GM18858 (cell line): ENCODE results near the gene C5orf22.
A peak's percentile ranks its signal among the peaks of the same experiment; 100 is the strongest.
"Not testable (repeated sequence)": the region's sequence is repeated elsewhere in the genome, so short reads cannot be mapped to it uniquely, and the experiment has no call there.

Experiments used
- ATAC-seq: cut with Tn5 transposase; IDR thresholded peaks from one replicate; pipeline ENCODE4 v1.9.1; 2021; ENCODE audit not compliant: unreplicated experiment

Gene C5orf22

GRCh38 chr5:31553863-31554262 lies 21.8 kb downstream of the C5orf22 start:
- ATAC-seq, result no peak

DNA sequence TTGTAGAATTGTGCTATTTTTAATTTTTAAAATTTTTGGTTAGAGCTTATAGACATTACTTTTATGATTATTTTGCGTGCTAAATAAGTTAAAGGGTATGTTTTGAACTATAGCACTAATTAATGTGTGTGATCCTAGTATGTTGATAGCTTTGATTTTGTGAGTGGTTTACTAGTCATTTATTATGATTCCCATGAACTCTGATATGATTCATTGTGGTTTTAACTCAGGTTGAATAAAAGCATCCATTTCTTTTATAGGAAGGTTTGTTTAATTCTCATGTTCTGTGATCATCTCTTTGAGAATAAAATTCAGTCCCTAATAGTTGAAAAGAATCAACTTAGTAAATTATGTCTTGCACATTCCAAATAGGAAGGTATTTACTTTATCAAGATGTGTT lies 22.5 kb downstream of the C5orf22 start:
- no peak for ATAC-seq

GRCh38 chr5:31556461-31556860 lies 24.4 kb downstream of the C5orf22 start:
- ATAC-seq, result no peak

DNA sequence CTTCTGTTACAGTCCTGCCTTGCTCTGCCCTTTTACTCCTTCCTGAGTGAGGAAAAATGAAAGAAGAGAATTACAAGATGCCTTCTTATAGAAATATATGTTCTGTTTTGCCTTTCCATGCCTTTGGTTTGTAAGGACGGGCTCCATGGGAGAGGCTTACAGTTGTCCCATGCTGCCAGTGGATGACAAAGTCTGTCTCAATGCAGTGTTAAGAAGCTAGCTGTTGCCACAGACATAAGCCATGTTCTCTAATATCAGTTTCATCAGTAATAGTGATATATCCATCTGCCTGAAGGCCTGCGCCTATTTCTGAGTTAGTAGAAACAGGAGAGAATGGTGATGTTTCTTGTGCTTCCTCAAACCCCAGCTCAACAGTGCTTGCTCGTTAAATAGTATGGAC lies 27.8 kb downstream of the C5orf22 start:
- ATAC-seq, result no peak

DNA sequence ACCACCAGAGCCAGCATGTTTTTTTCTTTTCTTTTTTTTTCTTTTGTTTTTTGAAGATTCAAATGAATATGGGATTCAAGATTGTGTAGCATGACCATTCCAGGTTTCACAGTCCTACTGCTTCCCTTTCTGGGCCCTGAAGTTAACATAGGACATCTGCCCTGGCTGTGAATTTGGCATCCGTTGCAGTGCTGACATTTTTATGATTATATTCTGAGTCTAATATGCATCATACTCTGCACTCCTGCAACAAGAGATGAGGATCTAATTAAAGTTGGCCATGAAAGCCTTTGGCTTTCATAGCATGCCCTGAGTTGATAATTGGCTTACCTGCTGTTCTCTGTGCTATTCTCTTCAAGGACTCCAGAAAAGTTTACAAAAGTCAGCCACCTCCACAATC lies 29.8 kb downstream of the C5orf22 start:
- no peak for ATAC-seq

DNA sequence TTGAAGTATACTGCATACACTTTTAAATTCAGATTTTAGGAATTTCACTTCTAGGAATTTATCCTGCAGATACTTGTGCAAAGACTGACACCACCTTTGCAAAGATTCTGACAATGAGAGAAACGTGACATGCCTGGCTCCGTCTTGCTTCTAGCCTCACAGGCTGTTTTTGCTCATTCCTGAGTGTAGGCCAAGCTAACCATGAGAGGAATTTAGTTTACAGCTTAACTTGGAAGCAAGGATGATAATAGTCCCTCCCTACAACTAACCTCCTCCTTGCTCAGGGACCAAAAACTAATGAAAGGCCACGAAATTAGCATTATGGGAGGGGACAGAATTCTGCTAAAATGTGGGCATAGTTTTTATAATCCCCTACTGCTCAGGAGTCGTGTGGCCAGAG lies 31.1 kb downstream of the C5orf22 start:
- no peak for ATAC-seq

- not testable (repeated sequence) for ATAC-seq
Measured at GRCh38 chr5:31566362-31566761, 34.3 kb downstream of the C5orf22 start.

GRCh38 chr5:31568302-31568835 lies 36.3 kb downstream of the C5orf22 start:
- no peak for ATAC-seq

DNA sequence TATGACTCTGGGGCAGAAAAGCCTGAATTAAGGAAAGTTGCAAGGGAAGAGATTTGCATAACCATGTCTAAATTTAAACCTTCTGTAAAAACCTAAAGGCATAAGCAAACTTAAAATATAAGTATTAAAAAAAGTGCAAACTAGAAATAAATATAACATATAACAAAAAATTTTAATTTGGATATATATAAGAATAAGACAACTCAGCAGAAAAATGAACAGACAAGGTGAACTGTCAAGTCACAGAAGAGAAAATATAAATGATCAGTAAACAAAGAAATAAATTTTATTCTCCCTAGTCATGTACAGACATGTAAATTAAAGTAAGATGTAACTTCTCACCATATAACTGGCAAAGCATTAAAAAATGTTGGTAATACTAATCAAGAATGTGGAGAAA lies 37.0 kb downstream of the C5orf22 start:
- no peak for ATAC-seq

- peak; percentile 88 for ATAC-seq
Measured at GRCh38 chr5:31573494-31574142, 41.5 kb downstream of the C5orf22 start.

DNA sequence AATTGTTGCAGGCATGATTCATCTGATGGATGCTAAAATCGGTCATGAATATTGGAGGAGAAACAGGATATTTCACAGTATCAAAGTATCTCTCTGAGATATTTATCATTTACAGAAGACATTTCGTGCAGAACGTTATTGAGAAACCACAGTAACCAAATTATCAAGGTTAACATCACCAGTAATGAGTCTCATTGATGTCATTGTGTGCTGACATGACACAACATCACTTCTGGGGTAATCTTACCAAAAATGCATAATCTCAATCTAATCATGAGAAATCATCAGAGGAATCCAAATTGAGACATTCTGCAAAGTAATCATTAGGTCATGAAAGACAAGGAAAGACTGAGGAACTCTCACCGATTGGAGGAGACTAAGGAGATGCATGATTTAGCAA lies 42.7 kb downstream of the C5orf22 start:
- no peak for ATAC-seq

- no peak for ATAC-seq
Measured at GRCh38 chr5:31577438-31577837, 45.3 kb downstream of the C5orf22 start.

- ATAC-seq, result no peak
Measured at GRCh38 chr5:31579558-31579957, 47.5 kb downstream of the C5orf22 start.

DNA sequence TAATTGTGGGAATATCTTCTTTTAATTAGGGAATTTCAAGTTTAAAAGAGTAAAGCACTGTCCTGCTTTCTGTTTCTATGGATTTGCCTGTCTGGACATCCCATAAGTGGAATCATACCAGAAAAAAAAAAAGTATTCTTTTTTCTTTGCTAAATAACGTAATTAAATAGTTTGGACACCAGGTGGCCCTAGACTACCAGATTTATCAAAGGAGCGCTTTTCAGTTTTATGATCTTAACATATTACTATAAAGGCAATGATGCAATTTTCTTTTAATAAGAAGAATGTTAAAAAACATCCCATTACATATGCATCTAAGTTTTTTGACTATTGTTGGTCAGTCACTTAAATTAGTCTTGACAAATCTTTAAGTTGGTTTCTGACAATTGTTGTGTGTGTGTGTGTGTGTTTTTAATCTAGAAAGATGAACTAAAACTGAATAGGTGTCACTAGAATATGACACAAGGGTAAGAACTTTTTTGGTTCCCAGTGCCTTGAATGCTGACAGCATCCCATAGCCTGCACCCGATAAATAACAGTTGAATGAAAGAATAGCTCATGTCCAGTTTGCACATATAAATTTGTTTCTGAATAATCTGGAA lies 49.5 kb downstream of the C5orf22 start:
- ATAC-seq, result no peak

DNA sequence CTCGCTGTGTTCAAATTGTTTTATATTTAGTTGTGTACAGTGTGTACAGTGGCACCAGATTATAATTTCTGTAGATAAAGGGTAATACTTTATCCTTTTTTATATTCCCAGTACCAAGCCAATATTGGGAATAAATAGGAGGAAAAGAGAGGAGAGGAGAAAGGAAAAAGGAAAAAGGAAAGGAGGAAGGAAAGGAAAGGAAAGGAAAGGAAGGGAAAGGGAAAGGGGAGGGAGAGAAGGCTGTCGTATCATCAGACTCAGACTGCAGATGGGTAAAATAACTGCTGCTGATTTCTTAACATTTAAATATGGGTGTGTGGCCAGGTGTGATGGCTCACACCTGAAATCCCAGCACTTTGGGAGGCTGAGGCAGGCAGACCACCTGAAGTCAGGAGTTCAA lies 51.0 kb downstream of the C5orf22 start:
- ATAC-seq, result no peak

- ATAC-seq, result no peak
Measured at GRCh38 chr5:31585166-31585894, 53.2 kb downstream of the C5orf22 start.

GRCh38 chr5:31585895-31586270 lies 53.8 kb downstream of the C5orf22 start:
- ATAC-seq, result no peak

DNA sequence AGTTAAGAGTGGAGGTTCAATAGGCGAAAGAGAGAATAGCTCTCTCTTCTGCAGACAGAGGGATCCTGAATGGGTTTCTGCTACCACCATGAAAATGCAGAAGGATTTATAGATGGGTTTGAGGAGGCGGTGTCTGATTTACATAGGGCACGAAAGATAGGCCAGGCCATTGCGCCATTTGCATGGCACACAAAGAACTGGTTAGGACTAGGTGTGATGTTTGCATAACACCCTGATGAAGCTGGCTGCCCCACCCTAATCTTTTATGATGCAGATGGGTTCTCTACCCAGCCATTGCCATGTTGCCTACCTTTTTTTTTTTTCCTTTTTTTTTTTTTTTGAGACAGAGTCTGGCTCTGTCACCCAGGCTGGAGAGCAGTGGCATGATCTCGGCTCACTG lies 55.4 kb downstream of the C5orf22 start:
- no peak for ATAC-seq

GRCh38 chr5:31593665-31594064 lies 61.6 kb downstream of the C5orf22 start:
- ATAC-seq, result no peak

- ATAC-seq, result no peak
Measured at GRCh38 chr5:31596354-31596753, 64.3 kb downstream of the C5orf22 start.

DNA sequence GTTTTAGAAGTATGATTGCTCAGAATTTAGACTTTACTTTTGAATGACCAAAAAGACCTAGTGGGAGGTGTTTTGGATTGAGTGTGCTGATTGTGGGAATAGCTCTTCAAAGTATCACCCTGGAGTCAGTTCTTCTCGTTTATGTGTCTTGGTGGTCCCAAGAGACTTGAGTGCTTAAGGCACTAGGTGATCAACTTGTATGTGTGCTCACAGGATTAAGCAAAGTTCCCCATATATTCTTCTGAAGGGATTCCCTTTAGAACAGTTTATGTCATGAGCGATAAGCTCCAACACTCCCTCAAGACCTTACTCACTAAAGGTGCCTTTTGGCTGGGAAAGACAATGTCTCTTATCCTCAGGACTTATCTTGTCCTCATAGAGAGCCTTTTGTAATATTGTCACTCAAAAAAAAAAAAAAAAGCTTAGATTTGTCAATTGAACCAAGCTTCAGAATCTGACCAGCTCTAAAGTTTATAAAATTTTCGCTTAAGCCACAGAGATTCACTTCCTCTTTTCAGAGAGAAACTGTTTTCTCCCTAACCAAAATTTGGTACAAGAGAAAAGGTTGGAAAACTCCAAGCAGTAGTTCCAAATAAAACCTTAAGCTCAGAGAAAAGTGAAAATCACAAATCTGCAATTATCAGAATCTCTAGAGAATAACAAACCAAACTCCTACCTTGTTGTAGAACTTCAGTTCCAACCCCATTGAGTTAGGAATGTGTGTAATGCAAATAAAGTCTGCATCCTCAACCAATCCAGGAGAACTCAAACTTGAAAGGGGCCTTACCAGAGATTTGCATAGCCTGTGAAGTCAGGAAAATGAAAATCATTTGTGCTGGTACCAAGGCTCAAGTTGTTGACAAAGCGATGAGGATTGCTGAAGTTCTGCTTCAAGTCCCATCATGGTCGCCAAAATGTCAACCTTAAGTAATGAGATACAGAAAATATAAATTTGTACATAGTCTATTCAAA lies 66.8 kb downstream of the C5orf22 start:
- no peak for ATAC-seq
